ENCODE results near the gene DTNBP1. TPM values are rescaled to one million over a fixed set of nuclear protein-coding genes. Genes with fewer than 3 reads are reported as not detected.

DTNBP1 gene
- polyA plus RNA-seq, 3 donors from 2014 or later = 60.3 to 109 (median 86.4) TPM

- peaks cover 25 to 62% (median 27%) of the 10 kb centered on the region in 3 donors for H3K36me3 Mint-ChIP-seq
- H3K4me1 Mint-ChIP-seq = peaks cover 65 to 91% of the 10 kb centered on the region in 2 donors
- peak overlapping the region; percentile 51 to 85 (median 72) for H3K27ac Mint-ChIP-seq
- peaks cover 4 to 17% (median 12%) of the 10 kb centered on the region in 3 donors for H3K27me3 Mint-ChIP-seq (ENCODE audit: low read depth in 3 of 3)
- peak overlapping the region in 3 of 5 donors; percentile 13 to 49 (median 19) for H3K4me3 Mint-ChIP-seq
- DNase-seq = peak; percentile 23 to 43 (median 36)
- no peaks in the 10 kb centered on the region for H3K9me3 Mint-ChIP-seq
Observed at GRCh38 chr6:15522427-15522826, 140.4 kb downstream of the DTNBP1 start.

- peak overlapping the region; percentile 51 to 85 (median 72) for H3K27ac Mint-ChIP-seq
- no peaks in the 10 kb centered on the region for H3K9me3 Mint-ChIP-seq
- H3K36me3 Mint-ChIP-seq = peaks cover 24 to 62% (median 27%) of the 10 kb centered on the region in 3 donors
- no peak for DNase-seq
- peaks cover 4 to 17% (median 12%) of the 10 kb centered on the region in 3 donors for H3K27me3 Mint-ChIP-seq (ENCODE audit: low read depth in 3 of 3)
- H3K4me3 Mint-ChIP-seq = peak overlapping the region in 4 of 5 donors; percentile 13 to 49 (median 17)
- peaks cover 62 to 87% of the 10 kb centered on the region in 2 donors for H3K4me1 Mint-ChIP-seq
Observed at GRCh38 chr6:15522026-15522425, 140.8 kb downstream of the DTNBP1 start.

- peak overlapping the region in 2 of 5 donors; percentile 15 to 49 for H3K4me3 Mint-ChIP-seq
- no peaks in the 10 kb centered on the region for H3K9me3 Mint-ChIP-seq
- peaks cover 57 to 83% of the 10 kb centered on the region in 2 donors for H3K4me1 Mint-ChIP-seq
- DNase-seq = no peak
- peaks cover 4 to 17% (median 12%) of the 10 kb centered on the region in 3 donors for H3K27me3 Mint-ChIP-seq (ENCODE audit: low read depth in 3 of 3)
- peak overlapping the region in 5 of 6 donors; percentile 51 to 85 (median 63) for H3K27ac Mint-ChIP-seq
- H3K36me3 Mint-ChIP-seq = peaks cover 23 to 62% (median 24%) of the 10 kb centered on the region in 3 donors
Observed at GRCh38 chr6:15521582-15521981, 141.2 kb downstream of the DTNBP1 start.

GRCh38 chr6:15520626-15521203 is 142.1 kb downstream of the DTNBP1 start:
- Mint-ChIP-seq H3K27ac (peak overlapping the region in 5 of 6 donors; percentile 50 to 72 (median 62)), H3K4me1 (peaks cover 49 to 74% of the 10 kb centered on the region in 2 donors), H3K4me3 (no peak overlapping the region), H3K9me3 (no peaks in the 10 kb centered on the region), H3K27me3 (ENCODE audit: low read depth in 3 of 3) (peaks cover 4 to 17% (median 12%) of the 10 kb centered on the region in 3 donors), H3K36me3 (peaks cover 19 to 61% (median 19%) of the 10 kb centered on the region in 3 donors)
- no peak for DNase-seq

- Mint-ChIP-seq H3K9me3 (no peaks in the 10 kb centered on the region), H3K36me3 (peaks cover 14 to 60% (median 21%) of the 10 kb centered on the region in 3 donors), H3K4me3 (peak overlapping the region in 1 of 5 donors; percentile 42), H3K27ac (peak overlapping the region in 5 of 6 donors; percentile 53 to 76 (median 59)), H3K27me3 (ENCODE audit: low read depth in 3 of 3) (peaks cover 5 to 15% (median 12%) of the 10 kb centered on the region in 3 donors), H3K4me1 (peaks cover 49 to 71% of the 10 kb centered on the region in 2 donors)
- DNase-seq = no peak
Observed at GRCh38 chr6:15519681-15520080, 143.1 kb downstream of the DTNBP1 start.

GRCh38 chr6:15518878-15519277 is 143.9 kb downstream of the DTNBP1 start:
- Mint-ChIP-seq H3K27ac (peak overlapping the region in 3 of 6 donors; percentile 7 to 74 (median 10)), H3K4me1 (peaks cover 57 to 78% of the 10 kb centered on the region in 2 donors), H3K4me3 (no peak overlapping the region), H3K27me3 (ENCODE audit: low read depth in 3 of 3) (peaks cover 6 to 15% (median 11%) of the 10 kb centered on the region in 3 donors), H3K36me3 (peaks cover 17 to 62% (median 20%) of the 10 kb centered on the region in 3 donors), H3K9me3 (no peaks in the 10 kb centered on the region)
- DNase-seq = no peak

- no peak for DNase-seq
- H3K27me3 Mint-ChIP-seq (ENCODE audit: low read depth in 3 of 3) = peaks cover 8 to 15% (median 11%) of the 10 kb centered on the region in 3 donors
- H3K9me3 Mint-ChIP-seq = no peaks in the 10 kb centered on the region
- H3K4me3 Mint-ChIP-seq = no peak overlapping the region
- H3K36me3 Mint-ChIP-seq = peaks cover 17 to 57% (median 18%) of the 10 kb centered on the region in 3 donors
- H3K4me1 Mint-ChIP-seq = peaks cover 56 to 72% of the 10 kb centered on the region in 2 donors
- H3K27ac Mint-ChIP-seq = peak overlapping the region in 3 of 6 donors; percentile 16 to 53 (median 17)
Observed at GRCh38 chr6:15518057-15518456, 144.8 kb downstream of the DTNBP1 start.

GRCh38 chr6:15517600-15517999 is 145.2 kb downstream of the DTNBP1 start:
- H3K27me3 Mint-ChIP-seq (ENCODE audit: low read depth in 3 of 3) = peaks cover 9 to 15% (median 11%) of the 10 kb centered on the region in 3 donors

GRCh38 chr6:15516923-15517560 is 145.8 kb downstream of the DTNBP1 start:
- no peak for DNase-seq
- Mint-ChIP-seq H3K4me3 (no peak overlapping the region), H3K27ac (peak overlapping the region in 1 of 6 donors; percentile 32), H3K27me3 (ENCODE audit: low read depth in 3 of 3) (peaks cover 9 to 18% (median 11%) of the 10 kb centered on the region in 3 donors), H3K4me1 (peaks cover 47 to 68% of the 10 kb centered on the region in 2 donors), H3K9me3 (no peaks in the 10 kb centered on the region), H3K36me3 (peaks cover 19 to 55% (median 20%) of the 10 kb centered on the region in 3 donors)

More at GRCh38 chr6:15517600-15517999, 145.2 kb downstream of the DTNBP1 start:
- H3K27ac Mint-ChIP-seq = peak overlapping the region in 1 of 6 donors; percentile 53
- no peak for DNase-seq
- H3K36me3 Mint-ChIP-seq = peaks cover 18 to 55% (median 18%) of the 10 kb centered on the region in 3 donors
- H3K4me3 Mint-ChIP-seq = no peak overlapping the region
- no peaks in the 10 kb centered on the region for H3K9me3 Mint-ChIP-seq
- H3K4me1 Mint-ChIP-seq = peaks cover 53 to 68% of the 10 kb centered on the region in 2 donors

GRCh38 chr6:15516378-15516777 is 146.4 kb downstream of the DTNBP1 start:
- Mint-ChIP-seq H3K27me3 (ENCODE audit: low read depth in 3 of 3) (peaks cover 9 to 20% (median 15%) of the 10 kb centered on the region in 3 donors), H3K27ac (peak overlapping the region in 1 of 6 donors; percentile 62), H3K9me3 (no peaks in the 10 kb centered on the region), H3K4me1 (peaks cover 41 to 61% of the 10 kb centered on the region in 2 donors), H3K4me3 (no peak overlapping the region), H3K36me3 (peaks cover 19 to 52% (median 22%) of the 10 kb centered on the region in 3 donors)
- no peak for DNase-seq

- peaks cover 9 to 25% (median 15%) of the 10 kb centered on the region in 3 donors for H3K27me3 Mint-ChIP-seq (ENCODE audit: low read depth in 3 of 3)
- peaks cover 37 to 59% of the 10 kb centered on the region in 2 donors for H3K4me1 Mint-ChIP-seq
- peaks cover 18 to 48% (median 19%) of the 10 kb centered on the region in 3 donors for H3K36me3 Mint-ChIP-seq
- H3K27ac Mint-ChIP-seq = peak overlapping the region in 3 of 6 donors; percentile 56 to 62 (median 62)
- no peak overlapping the region for H3K4me3 Mint-ChIP-seq
- no peak for DNase-seq
- no peaks in the 10 kb centered on the region for H3K9me3 Mint-ChIP-seq
Observed at GRCh38 chr6:15515660-15516375, 147.0 kb downstream of the DTNBP1 start.

GRCh38 chr6:15515226-15515625 is 147.6 kb downstream of the DTNBP1 start:
- peak overlapping the region; percentile 31 to 76 (median 68) for H3K27ac Mint-ChIP-seq
- peaks cover 13 to 42% (median 19%) of the 10 kb centered on the region in 3 donors for H3K36me3 Mint-ChIP-seq
- DNase-seq = no peak
- peaks cover 13 to 27% (median 20%) of the 10 kb centered on the region in 3 donors for H3K27me3 Mint-ChIP-seq (ENCODE audit: low read depth in 3 of 3)
- H3K4me1 Mint-ChIP-seq = peaks cover 33 to 59% of the 10 kb centered on the region in 2 donors
- H3K9me3 Mint-ChIP-seq = no peaks in the 10 kb centered on the region
- no peak overlapping the region for H3K4me3 Mint-ChIP-seq
